ENCODE measurements around the gene SFN. TPM values are rescaled to one million over a fixed set of nuclear protein-coding genes. Genes with fewer than 3 reads are reported as not detected.

SFN gene
- total RNA-seq, 3 donors from 2014 or later (not counting 1 experiment from before 2014, with no cell fraction given) = 0.66 to 1.3 TPM; not detected in 1

DNA sequence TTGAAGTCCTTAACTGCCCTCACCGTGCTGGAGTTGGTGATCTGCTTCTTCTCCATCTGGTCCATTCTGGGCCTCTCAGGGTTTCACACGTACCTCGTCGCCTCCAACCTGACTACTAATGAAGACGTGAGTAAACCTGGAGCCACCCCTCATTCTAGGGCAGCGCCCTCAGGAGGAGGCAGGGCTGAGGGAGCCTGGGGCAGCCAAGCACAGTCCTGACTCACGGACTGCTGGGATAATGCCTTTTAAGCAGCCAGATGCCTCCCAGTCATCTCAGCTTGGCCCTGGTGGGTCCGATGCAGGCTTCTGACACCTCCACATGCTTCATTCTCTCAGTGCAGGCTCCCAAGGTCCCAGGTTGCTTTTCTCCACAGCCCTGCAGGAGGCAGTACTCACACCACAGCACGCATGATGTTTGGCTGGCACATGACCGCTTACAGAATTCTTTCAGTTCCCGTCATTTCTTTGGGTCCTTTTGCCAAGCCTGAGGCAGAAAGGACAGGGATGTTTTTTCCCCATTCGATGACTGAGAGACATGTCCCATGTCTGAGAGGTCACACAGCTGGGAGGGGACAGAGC, 11.8 kb upstream of the SFN start:
- Histone ChIP-seq H3K36me3 (ENCODE audit: control insufficient read depth, insufficient read depth, low read length) (peaks cover 90% of the 10 kb centered on the region), H3K4me1 (ENCODE audit: control insufficient read depth, insufficient read depth, low read length) (no peaks in the 10 kb centered on the region), H3K9me3 (ENCODE audit: control insufficient read depth, insufficient read depth, low read length) (no peaks in the 10 kb centered on the region), H3K27ac (ENCODE audit: low read length) (no peak overlapping the region), H3K27me3 (ENCODE audit: control insufficient read depth, insufficient read depth, low read length) (no peaks in the 10 kb centered on the region), H3K4me3 (ENCODE audit: low read length) (no peak overlapping the region)
- intact Hi-C loops (cut with micrococcal nuclease) = no loop called here
- no peaks in the 10 kb centered on the region for H3K27me3 Mint-ChIP-seq (ENCODE audit: low read depth in 2 of 2)
- DNase-seq (no peak), ATAC-seq (no peak)
- no peaks in the 10 kb centered on the region for H3K9me3 Mint-ChIP-seq
- no peaks in the 10 kb centered on the region for H3K36me3 Mint-ChIP-seq
- H3K4me3 Mint-ChIP-seq = no peak overlapping the region
- peaks cover 0 to 10% of the 10 kb centered on the region in 2 donors for H3K4me1 Mint-ChIP-seq
- H3K27ac Mint-ChIP-seq = no peak overlapping the region
- TF ChIP-seq CTCF (IDR thresholded peaks at IDR 0.05) = no peak
- 96% methylated on average over 12 of the region's 12 CpGs for WGBS (ENCODE audit: insufficient coverage)

DNA sequence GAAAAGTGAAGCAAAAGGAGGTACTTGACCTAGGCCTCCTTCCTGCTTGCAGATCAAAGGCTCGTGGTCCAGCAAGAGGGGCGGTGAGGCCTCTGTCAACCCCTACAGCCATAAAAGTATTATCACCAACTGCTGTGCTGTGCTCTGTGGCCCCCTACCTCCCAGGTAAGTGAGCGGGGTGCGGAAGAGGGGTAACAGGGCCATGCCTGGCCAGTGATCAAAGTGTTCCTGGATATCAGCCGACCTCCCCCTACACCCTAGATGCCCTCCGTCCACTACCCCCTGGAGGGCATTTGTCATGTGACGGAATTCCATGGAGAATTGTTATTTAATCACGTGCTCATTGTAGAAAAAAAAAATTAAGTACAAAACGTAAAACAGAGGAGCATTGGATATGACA, 10.2 kb upstream of the SFN start:
- Mint-ChIP-seq H3K4me3 (no peak overlapping the region), H3K4me1 (peaks cover 0 to 6% of the 10 kb centered on the region in 2 donors), H3K9me3 (no peaks in the 10 kb centered on the region), H3K36me3 (no peaks in the 10 kb centered on the region), H3K27ac (peak overlapping the region; percentile 11 to 26), H3K27me3 (ENCODE audit: low read depth in 2 of 2) (no peaks in the 10 kb centered on the region)
- H3K27me3 ChIP-seq (ENCODE audit: control insufficient read depth, insufficient read depth, low read length) = no peaks in the 10 kb centered on the region
- ATAC-seq (no peak), DNase-seq (no peak)
- 92% methylated on average over 8 of the region's 9 CpGs for WGBS (ENCODE audit: insufficient coverage)
- H3K9me3 ChIP-seq (ENCODE audit: control insufficient read depth, insufficient read depth, low read length) = no peaks in the 10 kb centered on the region
- intact Hi-C loops (cut with micrococcal nuclease) = loop anchor here (1.0 kb wide), 1 partner anchor 26 kb away; no protein-coding TSS in a partner anchor
- H3K27ac ChIP-seq (ENCODE audit: low read length) = no peak overlapping the region
- H3K4me1 ChIP-seq (ENCODE audit: control insufficient read depth, insufficient read depth, low read length) = no peaks in the 10 kb centered on the region
- no peak overlapping the region for H3K4me3 ChIP-seq (ENCODE audit: low read length)
- H3K36me3 ChIP-seq (ENCODE audit: control insufficient read depth, insufficient read depth, low read length) = peaks cover 86% of the 10 kb centered on the region
- TF ChIP-seq CTCF (IDR thresholded peaks at IDR 0.05) = no peak

GRCh38 chr1:26853156-26853555, 9.8 kb upstream of the SFN start:
- ATAC-seq (peak; percentile 69 to 90 (median 76)), DNase-seq (peak; percentile 68 to 87)
- Histone ChIP-seq H3K4me1 (ENCODE audit: control insufficient read depth, insufficient read depth, low read length) (no peaks in the 10 kb centered on the region), H3K36me3 (ENCODE audit: control insufficient read depth, insufficient read depth, low read length) (peaks cover 82% of the 10 kb centered on the region), H3K4me3 (ENCODE audit: low read length) (no peak overlapping the region), H3K9me3 (ENCODE audit: control insufficient read depth, insufficient read depth, low read length) (no peaks in the 10 kb centered on the region), H3K27ac (ENCODE audit: low read length) (no peak overlapping the region), H3K27me3 (ENCODE audit: control insufficient read depth, insufficient read depth, low read length) (no peaks in the 10 kb centered on the region)
- no peaks in the 10 kb centered on the region for H3K27me3 Mint-ChIP-seq (ENCODE audit: low read depth in 2 of 2)
- H3K4me3 Mint-ChIP-seq = no peak overlapping the region
- TF ChIP-seq CTCF (IDR thresholded peaks at IDR 0.05) = peak; percentile 74
- no peaks in the 10 kb centered on the region for H3K36me3 Mint-ChIP-seq
- H3K4me1 Mint-ChIP-seq = peaks cover 0 to 5% of the 10 kb centered on the region in 2 donors
- intact Hi-C loops (cut with micrococcal nuclease) = loop anchor here (1.0 kb wide), 1 partner anchor 25 kb away; no protein-coding TSS in a partner anchor
- H3K9me3 Mint-ChIP-seq = no peaks in the 10 kb centered on the region
- H3K27ac Mint-ChIP-seq = peak overlapping the region; percentile 11 to 26
- WGBS (ENCODE audit: insufficient coverage) = 56% methylated on average over 2 of the region's 3 CpGs

DNA sequence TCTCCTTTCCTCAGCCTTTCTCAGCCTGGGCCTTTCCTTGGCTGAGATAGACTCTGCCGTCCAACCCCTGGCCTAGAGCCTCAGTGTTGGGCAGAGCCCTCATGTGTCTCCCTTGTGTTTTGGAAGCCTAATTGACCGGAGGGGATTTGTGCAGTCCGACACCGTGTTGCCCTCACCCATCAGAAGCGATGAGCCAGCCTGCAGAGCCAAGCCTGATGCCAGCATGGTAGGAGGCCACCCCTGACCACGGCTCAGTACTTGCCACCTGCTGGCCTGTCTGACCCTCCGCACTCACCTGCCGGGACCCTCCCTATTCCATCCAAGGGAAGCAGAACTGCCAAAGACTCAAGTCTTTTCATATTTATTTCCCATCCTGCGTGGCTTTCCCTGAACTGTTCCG, 9.3 kb upstream of the SFN start:
- Histone ChIP-seq H3K36me3 (ENCODE audit: control insufficient read depth, insufficient read depth, low read length) (peaks cover 78% of the 10 kb centered on the region), H3K9me3 (ENCODE audit: control insufficient read depth, insufficient read depth, low read length) (no peaks in the 10 kb centered on the region), H3K4me3 (ENCODE audit: low read length) (no peak overlapping the region), H3K4me1 (ENCODE audit: control insufficient read depth, insufficient read depth, low read length) (no peaks in the 10 kb centered on the region), H3K27ac (ENCODE audit: low read length) (no peak overlapping the region), H3K27me3 (ENCODE audit: control insufficient read depth, insufficient read depth, low read length) (no peaks in the 10 kb centered on the region)
- intact Hi-C loops (cut with micrococcal nuclease) = loop anchor here (1.0 kb wide), 1 partner anchor 25 kb away; no protein-coding TSS in a partner anchor
- ATAC-seq = no peak
- H3K27me3 Mint-ChIP-seq (ENCODE audit: low read depth in 2 of 2) = no peaks in the 10 kb centered on the region
- no peak overlapping the region for H3K27ac Mint-ChIP-seq
- H3K9me3 Mint-ChIP-seq = no peaks in the 10 kb centered on the region
- no peak for TF ChIP-seq CTCF (IDR thresholded peaks at IDR 0.05)
- no peak for DNase-seq
- 95% methylated on average over 10 of the region's 10 CpGs for WGBS (ENCODE audit: insufficient coverage)
- H3K36me3 Mint-ChIP-seq = no peaks in the 10 kb centered on the region
- H3K4me3 Mint-ChIP-seq = peak overlapping the region; percentile 17
- peaks cover 0 to 5% of the 10 kb centered on the region in 2 donors for H3K4me1 Mint-ChIP-seq
